ENCODE data around the gene SERPINB12.

DNA sequence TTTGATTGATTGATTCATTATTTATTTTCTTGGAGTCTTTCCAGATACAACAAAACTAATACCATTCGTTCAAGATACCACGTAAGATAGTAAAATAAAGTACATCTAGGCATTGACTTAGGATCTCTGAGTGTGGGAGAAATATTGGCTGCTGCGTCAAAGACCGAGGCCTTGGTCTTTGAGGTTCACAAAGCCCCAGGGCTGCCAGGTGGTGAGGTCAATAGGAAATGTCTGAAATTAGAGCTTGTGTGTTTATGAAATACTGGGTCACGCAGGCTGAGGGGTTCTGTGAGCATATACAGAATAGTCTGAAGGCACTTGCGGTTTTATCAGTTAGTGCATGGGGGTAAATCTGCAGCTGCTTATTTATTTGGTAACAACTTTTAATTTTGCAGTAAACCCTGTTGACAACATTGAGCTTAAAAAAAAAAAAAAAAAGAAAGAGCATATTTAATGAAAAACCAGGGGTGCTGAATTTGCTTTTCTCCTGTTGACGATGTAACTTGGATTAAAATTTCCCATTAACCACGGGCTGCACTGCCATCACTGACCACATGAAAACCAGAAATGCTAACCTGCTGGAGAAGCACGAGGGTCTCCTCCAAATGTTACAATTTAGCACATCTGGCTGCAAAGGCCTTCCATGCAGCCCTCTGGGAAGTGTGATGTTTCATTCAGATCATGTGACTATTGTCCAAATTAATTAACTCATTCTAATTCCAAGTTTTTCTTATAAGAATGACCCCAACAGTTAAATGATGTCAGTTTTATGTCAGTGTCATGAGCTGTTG, 27.1 kb upstream of the SERPINB12 start:
- TF ChIP-seq EZH2 (IDR thresholded peaks at IDR 0.05; ENCODE audit: insufficient read depth, low read length) = no peak
- TF ChIP-seq, protein P1, sequence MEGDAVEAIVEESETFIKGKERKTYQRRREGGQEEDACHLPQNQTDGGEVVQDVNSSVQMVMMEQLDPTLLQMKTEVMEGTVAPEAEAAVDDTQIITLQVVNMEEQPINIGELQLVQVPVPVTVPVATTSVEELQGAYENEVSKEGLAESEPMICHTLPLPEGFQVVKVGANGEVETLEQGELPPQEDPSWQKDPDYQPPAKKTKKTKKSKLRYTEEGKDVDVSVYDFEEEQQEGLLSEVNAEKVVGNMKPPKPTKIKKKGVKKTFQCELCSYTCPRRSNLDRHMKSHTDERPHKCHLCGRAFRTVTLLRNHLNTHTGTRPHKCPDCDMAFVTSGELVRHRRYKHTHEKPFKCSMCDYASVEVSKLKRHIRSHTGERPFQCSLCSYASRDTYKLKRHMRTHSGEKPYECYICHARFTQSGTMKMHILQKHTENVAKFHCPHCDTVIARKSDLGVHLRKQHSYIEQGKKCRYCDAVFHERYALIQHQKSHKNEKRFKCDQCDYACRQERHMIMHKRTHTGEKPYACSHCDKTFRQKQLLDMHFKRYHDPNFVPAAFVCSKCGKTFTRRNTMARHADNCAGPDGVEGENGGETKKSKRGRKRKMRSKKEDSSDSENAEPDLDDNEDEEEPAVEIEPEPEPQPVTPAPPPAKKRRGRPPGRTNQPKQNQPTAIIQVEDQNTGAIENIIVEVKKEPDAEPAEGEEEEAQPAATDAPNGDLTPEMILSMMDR (IDR thresholded peaks at IDR 0.05; ENCODE audit: insufficient read depth, low read depth, low read length) = no peak

Measured in astrocyte (in vitro differentiated cells and primary cell).